H1 (cell line): ENCODE data around the gene TRPC1. TPM values are rescaled to one million over a fixed set of nuclear protein-coding genes. Genes with fewer than 3 reads are reported as not detected.

ENCODE experiments used
- CTCF ChIA-PET: fragments of 300-600 bp; sonication (Branson Sonifier 250); formaldehyde crosslinking; loops from one replicate; lab custom pipeline; 2021; ENCODE audit not compliant: partially characterized antibody; lab: Charles Lee
- POLR2A ChIA-PET: fragments of 300-600 bp; sonication (Branson Sonifier 250); formaldehyde crosslinking; loops from one replicate; lab custom pipeline; 2021; ENCODE audit warnings: inconsistent platforms; ENCODE audit not compliant: partially characterized antibody; lab: Charles Lee
- DNase-seq, 2 experiments: peaks; one replicate each; pipeline versions ENCODE4 v3.0.0 to v3.0.0-alpha.2; 2010 to 2022; ENCODE audit warnings: low spot score in 2 of 2, low read depth in 1 of 2, mixed read lengths in 1 of 2
- FAIRE-seq: peaks from 2 replicates; lab custom pipeline; 2011; peaks lifted over from hg19 to GRCh38; lab: Jason Lieb, UNC
- H2AFZ ChIP-seq: 2 replicates; pipeline ENCODE4 v1.8.1; 2012; ENCODE audit warnings: low read length, inconsistent platforms
- H2AK5ac ChIP-seq: 2 replicates; pipeline ENCODE4 v1.6.1; 2013; ENCODE audit warnings: low read depth, low read length
- H2BK120ac ChIP-seq: replicated peaks from 2 replicates; pipeline ENCODE3; 2013; ENCODE audit warnings: low read depth, low read length, inconsistent platforms
- H2BK12ac ChIP-seq: 2 replicates; pipeline ENCODE4 v1.6.1; 2013; ENCODE audit warnings: low read depth, low read length
- H2BK15ac ChIP-seq: 2 replicates; pipeline ENCODE4 v1.6.1; 2013; ENCODE audit warnings: low read length
- H2BK20ac ChIP-seq: 2 replicates; pipeline ENCODE4 v1.6.1; 2013; ENCODE audit warnings: low read length
- H2BK5ac ChIP-seq: 2 replicates; pipeline ENCODE4 v1.6.1; 2013; ENCODE audit warnings: low read depth, low read length
- H3K14ac ChIP-seq: 2 replicates; pipeline ENCODE4 v1.6.1; 2013; ENCODE audit warnings: inconsistent platforms; ENCODE audit not compliant: insufficient read length
- H3K18ac ChIP-seq: 2 replicates; pipeline ENCODE4 v1.6.1; 2013; ENCODE audit warnings: low read length; ENCODE audit errors: extremely low read depth
- H3K23ac ChIP-seq: 2 replicates; pipeline ENCODE4 v1.6.1; 2013; ENCODE audit warnings: inconsistent platforms; ENCODE audit not compliant: insufficient read length
- H3K23me2 ChIP-seq: 2 replicates; pipeline ENCODE4 v1.6.1; 2013; ENCODE audit warnings: low read depth, low read length
- H3K27ac ChIP-seq: 2 replicates; pipeline ENCODE4 v1.6.1; 2011; ENCODE audit warnings: low read depth, low read length, inconsistent platforms
- H3K27me3 ChIP-seq, 4 experiments: replicated peaks in 1 of 4; 1 replicate in 1 of 4; 2 replicates in 3 of 4; pipeline versions ENCODE4 v1.6.1 to v1.8.1; 2011 to 2013; ENCODE audit warnings: low read length in 3 of 4, mild to moderate bottlenecking in 3 of 4, inconsistent platforms in 2 of 4, mixed read lengths in 2 of 4, moderate library complexity in 1 of 4; ENCODE audit not compliant: control insufficient read depth in 3 of 4, insufficient read depth in 3 of 4; ENCODE audit errors: extremely low read depth in 1 of 4
- H3K36me3 ChIP-seq, 4 experiments: 2 replicates each; pipeline versions ENCODE4 v1.6.1 to v1.8.1; 2011 to 2013; ENCODE audit warnings: mild to moderate bottlenecking in 4 of 4, low read length in 3 of 4, moderate library complexity in 2 of 4, control low read depth in 1 of 4, inconsistent platforms in 1 of 4; ENCODE audit not compliant: insufficient read depth in 4 of 4, control insufficient read depth in 2 of 4
- H3K4ac ChIP-seq: replicated peaks from 2 replicates; pipeline ENCODE3; 2013; ENCODE audit warnings: low read length, low read depth, mixed read lengths, inconsistent platforms; ENCODE audit not compliant: insufficient read length
- H3K4me1 ChIP-seq, 4 experiments: replicated peaks in 1 of 4; 1 replicate in 1 of 4; 2 replicates in 3 of 4; pipeline versions ENCODE4 v1.6.1 to v1.8.1; 2011 to 2013; ENCODE audit warnings: low read length in 3 of 4, inconsistent platforms in 2 of 4, mixed read lengths in 1 of 4; ENCODE audit not compliant: insufficient read depth in 4 of 4, control insufficient read depth in 3 of 4
- H3K4me2 ChIP-seq, 2 experiments: 2 replicates each; pipeline versions ENCODE4 v1.6.1 to v1.8.1; 2011 to 2013; ENCODE audit warnings: low read depth in 2 of 2, low read length in 2 of 2, control low read depth in 1 of 2, inconsistent platforms in 1 of 2, mild to moderate bottlenecking in 1 of 2; ENCODE audit not compliant: insufficient read depth in 1 of 2
- H3K4me3 ChIP-seq, 4 experiments: fragments of 200-600, 300-600 bp in 1 of 4; sonication (generic), shearing (Covaris generic), sonication (Bioruptor Twin) in 1 of 4; 2 replicates each; pipeline versions ENCODE4 v1.5.1 to v1.8.1; 2011 to 2016; ENCODE audit warnings: low read length in 4 of 4, low read depth in 3 of 4, control low read depth in 2 of 4, inconsistent platforms in 2 of 4, mild to moderate bottlenecking in 2 of 4, mixed read lengths in 1 of 4, moderate library complexity in 1 of 4; ENCODE audit not compliant: insufficient read depth in 2 of 4; ENCODE audit errors: extremely low read depth in 1 of 4
- H3K56ac ChIP-seq: replicated peaks from 2 replicates; pipeline ENCODE3; 2013; ENCODE audit warnings: low read depth, mild to moderate bottlenecking, mixed read lengths, low read length, inconsistent platforms; ENCODE audit not compliant: insufficient read length
- H3K79me1 ChIP-seq: 2 replicates; pipeline ENCODE4 v1.6.1; 2013; ENCODE audit warnings: low read depth, low read length, control low read depth
- H3K79me2 ChIP-seq, 2 experiments: 2 replicates each; pipeline versions ENCODE4 v1.6.1 to v1.8.1; 2012 to 2013; ENCODE audit warnings: low read length in 2 of 2, mild to moderate bottlenecking in 2 of 2, inconsistent platforms in 1 of 2; ENCODE audit not compliant: insufficient read depth in 2 of 2, control insufficient read depth in 1 of 2
- H3K9ac ChIP-seq, 4 experiments: replicated peaks in 1 of 4; 1 replicate in 1 of 4; 2 replicates in 3 of 4; pipeline versions ENCODE4 v1.6.1 to v1.8.1; 2011 to 2013; ENCODE audit warnings: low read depth in 3 of 4, low read length in 3 of 4, control low read depth in 2 of 4, mild to moderate bottlenecking in 2 of 4, moderate library complexity in 2 of 4, inconsistent platforms in 1 of 4; ENCODE audit errors: extremely low read depth in 1 of 4
- H3K9me3 ChIP-seq, 2 experiments: 2 replicates each; pipeline versions ENCODE4 v1.6.1 to v1.8.1; 2012 to 2013; ENCODE audit warnings: mild to moderate bottlenecking in 2 of 2, moderate library complexity in 2 of 2, control low read depth in 1 of 2, inconsistent platforms in 1 of 2, low read depth in 1 of 2, low read length in 1 of 2, mixed read lengths in 1 of 2; ENCODE audit not compliant: insufficient read depth in 2 of 2
- H4K20me1 ChIP-seq, 2 experiments: replicated peaks in 1 of 2; 2 replicates each; pipeline versions ENCODE3 to v1.8.1; 2011 to 2013; ENCODE audit warnings: inconsistent platforms in 2 of 2, low read length in 2 of 2, mild to moderate bottlenecking in 1 of 2; ENCODE audit not compliant: insufficient read depth in 2 of 2, control insufficient read depth in 1 of 2
- H4K5ac ChIP-seq: 2 replicates; pipeline ENCODE4 v1.6.1; 2013; ENCODE audit warnings: low read length, low read depth, mixed read lengths, inconsistent platforms; ENCODE audit not compliant: insufficient read length
- H4K8ac ChIP-seq: 2 replicates; pipeline ENCODE4 v1.8.0; 2013; ENCODE audit warnings: mild to moderate bottlenecking, moderate library complexity, low read length, inconsistent platforms; ENCODE audit not compliant: insufficient read depth; ENCODE audit errors: extremely low read depth
- H4K91ac ChIP-seq: replicated peaks from 2 replicates; pipeline ENCODE3; 2013; ENCODE audit warnings: low read length, mixed read lengths, inconsistent platforms; ENCODE audit not compliant: insufficient read length
- ASH2L ChIP-seq: fragments of 200-600, 300-600 bp; sonication (generic); IDR thresholded peaks from one replicate; pipeline ENCODE4 v1.7.1; 2017; ENCODE audit warnings: low read length
- GTF2F1 ChIP-seq: IDR thresholded peaks from 2 replicates; pipeline ENCODE4 v1.6.1; 2012; ENCODE audit warnings: low read depth, low read length, improper control_type of control experiment, borderline replicate concordance
- HDAC6 ChIP-seq: IDR thresholded peaks from one replicate; pipeline ENCODE4 v1.7.1; 2012; ENCODE audit warnings: low read depth, mild to moderate bottlenecking, inconsistent platforms, low read length, moderate library complexity
- KDM1A ChIP-seq: fragments of 200-600, 300-600 bp; sonication (generic); IDR thresholded peaks from 2 replicates; pipeline ENCODE4 v1.7.1; 2016; ENCODE audit warnings: mild to moderate bottlenecking, low read length, borderline replicate concordance
- PHF8 ChIP-seq: fragments of 200-600 bp; sonication (generic); conservative IDR thresholded peaks from 2 replicates; pipeline ENCODE4 v1.7.1; 2012; ENCODE audit warnings: low read depth, mild to moderate bottlenecking, inconsistent platforms, low read length, moderate library complexity
- RFX5 ChIP-seq: IDR thresholded peaks from 2 replicates; pipeline ENCODE4 v1.6.1; 2011; ENCODE audit warnings: low read depth, low read length, improper control_type of control experiment, borderline replicate concordance
- RNF2 ChIP-seq: fragments of 200-900, 300-1000 bp; sonication (generic); IDR thresholded peaks from 2 replicates; pipeline ENCODE4 v1.7.1; 2016; ENCODE audit warnings: borderline replicate concordance, low read depth, mild to moderate bottlenecking, antibody characterized with exemption, low read length; ENCODE audit not compliant: poor library complexity, severe bottlenecking; ENCODE audit errors: missing control alignments
- RXRA ChIP-seq: IDR thresholded peaks from 2 replicates; pipeline ENCODE4 v1.6.1; 2011; ENCODE audit warnings: low read depth, mild to moderate bottlenecking, low read length, moderate library complexity; ENCODE audit not compliant: insufficient read depth
- SAP30 ChIP-seq: fragments of 300-600 bp; sonication (generic); IDR thresholded peaks from 2 replicates; pipeline ENCODE4 v1.7.1; 2012; ENCODE audit warnings: low read length, moderate library complexity, mild to moderate bottlenecking, inconsistent platforms; ENCODE audit not compliant: insufficient read depth, insufficient replicate concordance
- SIX5 ChIP-seq: IDR thresholded peaks from 2 replicates; pipeline ENCODE4 v1.6.1; 2011; ENCODE audit warnings: mild to moderate bottlenecking, low read depth, low read length
- SP4 ChIP-seq: IDR thresholded peaks from 2 replicates; pipeline ENCODE4 v1.6.1; 2012; ENCODE audit warnings: low read length, inconsistent platforms
- USF2 ChIP-seq: IDR thresholded peaks from 2 replicates; pipeline ENCODE4 v1.6.1; 2011; ENCODE audit warnings: low read length, improper control_type of control experiment
- YY1 ChIP-seq: IDR thresholded peaks from 2 replicates; pipeline ENCODE4 v1.6.1; 2011; ENCODE audit warnings: low read depth, mild to moderate bottlenecking, low read length
- WGBS, 2 experiments: shearing (Covaris generic) in 1 of 2; methylation state at CpG; one replicate each; pipeline versions ENCODE4 v1.1.6 to v1.1.7; 2013 to 2015; ENCODE audit warnings: low lambda C conversion rate in 2 of 2, mixed read lengths in 2 of 2, inconsistent platforms in 1 of 2, low coverage in 1 of 2, missing lambda C conversion rate in 1 of 2; ENCODE audit not compliant: insufficient replicate concordance in 2 of 2, insufficient coverage in 1 of 2, insufficient read length in 1 of 2; ENCODE audit errors: extremely low coverage in 1 of 2, missing lambda C conversion rate in 1 of 2; 5-methylcytosine and 5-hydroxymethylcytosine counted together
- polyA plus RNA-seq, 7 experiments: library from polyadenylated mRNA; depleted of rRNA in 3 of 7; stranded (reverse) in 5 of 7; unstranded in 2 of 7; fragments of >200 nt in 5 of 7; fragments of 200-250 nt in 2 of 7; gene quantifications; 1 replicate in 5 of 7; 2 replicates in 1 of 7; 4 replicates in 1 of 7; pipeline versions ENCODE4 v1.2.1 to v1.2.3, GENCODE V29; 2011 to 2013; ENCODE audit warnings: missing spikeins in 2 of 7, mixed read lengths in 2 of 7
- total RNA-seq: library from RNA; stranded (reverse); fragmentation: NEBNext Ultra II Directional; extraction: Animal tissue kit (Norgen Biotek cat#: 25700); gene quantifications from 2 replicates; pipeline ENCODE4 v1.2.1, GENCODE V29; 2021

The TRPC1 gene
- total and polyA plus RNA-seq, 2 of the 8 experiments (the other 6 are each of a cell fraction or from before 2014, with no cell fraction given), result 22.6 to 23.1 TPM

DNA sequence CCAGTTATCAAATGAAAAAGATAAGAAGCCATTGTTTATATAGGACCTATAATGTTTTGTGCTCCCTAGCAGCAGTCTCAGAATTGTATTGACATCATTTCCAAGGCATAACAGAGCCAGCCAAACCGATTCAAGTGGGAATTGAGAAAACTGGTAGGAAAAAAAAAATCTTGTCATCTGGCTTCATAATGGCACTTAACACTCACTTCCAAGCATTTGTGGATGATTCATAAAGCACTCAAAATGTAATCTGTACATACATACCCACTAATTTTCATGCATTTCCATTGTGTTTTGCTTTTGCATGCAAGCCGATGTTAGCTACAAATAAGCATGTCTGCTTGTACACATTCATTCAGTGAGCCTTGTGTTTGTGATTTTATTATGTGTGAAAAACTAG, 18.6 kb upstream of the TRPC1 start:
- no peaks in the 10 kb centered on the region for H3K27me3 ChIP-seq
- no peaks in the 10 kb centered on the region for H4K20me1 ChIP-seq
- no peak overlapping the region for H2BK20ac ChIP-seq
- no peak overlapping the region for H3K4ac ChIP-seq
- H3K56ac ChIP-seq, result no peak overlapping the region
- no peak overlapping the region for H4K5ac ChIP-seq
- no peak overlapping the region for H3K27ac ChIP-seq
- FAIRE-seq (no peak), DNase-seq (no peak)
- H3K79me1 ChIP-seq, result no peaks in the 10 kb centered on the region
- H3K9ac ChIP-seq, result no peak overlapping the region
- H3K4me1 ChIP-seq, result no peaks in the 10 kb centered on the region
- H4K8ac ChIP-seq, result no peak overlapping the region
- H3K79me2 ChIP-seq, result no peaks in the 10 kb centered on the region
- no peaks in the 10 kb centered on the region for H3K9me3 ChIP-seq
- H2BK15ac ChIP-seq, result no peak overlapping the region
- H2BK120ac ChIP-seq, result no peak overlapping the region
- H3K18ac ChIP-seq, result no peak overlapping the region
- no peak overlapping the region for H2BK5ac ChIP-seq
- H2AK5ac ChIP-seq, result no peak overlapping the region
- ChIA-PET CTCF (interaction anchor here (0.7 kb wide), 1 partner anchor 1763 kb away, joined by 3 read pairs; no protein-coding TSS in a partner anchor), POLR2A (no interaction called here)
- no peak overlapping the region for H3K4me3 ChIP-seq
- no peak overlapping the region for H2AFZ ChIP-seq
- H3K36me3 ChIP-seq, result no peaks in the 10 kb centered on the region
- no peak overlapping the region for H3K4me2 ChIP-seq
- H3K23me2 ChIP-seq, result no peaks in the 10 kb centered on the region
- no peak overlapping the region for H3K23ac ChIP-seq
- no peak overlapping the region for H2BK12ac ChIP-seq
- H3K14ac ChIP-seq, result no peak overlapping the region
- WGBS, 2 experiments, result 90% methylated on average over 2 of the region's 2 CpGs; no CpG with 5 or more reads in 1 of the 2 experiments
- H4K91ac ChIP-seq, result no peak overlapping the region
- no peak for TF ChIP-seq SP4
- TF ChIP-seq RXRA, result no peak
- TF ChIP-seq RFX5, result no peak
- no peak for TF ChIP-seq ASH2L
- no peak for TF ChIP-seq RNF2
- TF ChIP-seq SAP30, result no peak
- no peak for TF ChIP-seq HDAC6
- no peak for TF ChIP-seq KDM1A
- no peak for TF ChIP-seq USF2
- TF ChIP-seq YY1, result no peak
- TF ChIP-seq PHF8, result no peak
- TF ChIP-seq SIX5, result no peak
- no peak for TF ChIP-seq GTF2F1
